DOHH2 (cell line): ENCODE measurements around the gene MRPL49.
"Not testable (repeated sequence)": the region's sequence is repeated elsewhere in the genome, so short reads cannot be mapped to it uniquely, and the experiment has no call there.

Source experiments
- H3F3A ChIP-seq: fragments of 200-600 bp; sonication (generic), shearing (Covaris generic); 2 replicates; pipeline ENCODE4 v1.6.0; 2016; ENCODE audit warnings: antibody characterized with exemption, mild to moderate bottlenecking; ENCODE audit not compliant: control insufficient read depth, insufficient read depth
- H3K27ac ChIP-seq: fragments of 200-600 bp; sonication (generic); 2 replicates; pipeline ENCODE4 v1.5.1; 2014; ENCODE audit warnings: low read depth, mild to moderate bottlenecking, low read length, moderate library complexity
- H3K27me3 ChIP-seq: fragments of 200-600 bp; sonication (generic); 2 replicates; pipeline ENCODE4 v1.6.1; 2014; ENCODE audit warnings: mild to moderate bottlenecking, low read length, mixed read lengths; ENCODE audit not compliant: control insufficient read depth
- H3K36me3 ChIP-seq: fragments of 200-600 bp; sonication (generic); 2 replicates; pipeline ENCODE4 v1.6.1; 2014; ENCODE audit warnings: mild to moderate bottlenecking, low read length, moderate library complexity, mixed read lengths; ENCODE audit not compliant: control insufficient read depth
- H3K4me1 ChIP-seq: fragments of 200-600 bp; sonication (generic); 2 replicates; pipeline ENCODE4 v1.6.1; 2014; ENCODE audit warnings: mild to moderate bottlenecking, low read length, mixed read lengths; ENCODE audit not compliant: control insufficient read depth
- H3K4me2 ChIP-seq: fragments of 200-600 bp; sonication (generic); 2 replicates; pipeline ENCODE4 v1.6.0; 2014; ENCODE audit warnings: mild to moderate bottlenecking, low read length, moderate library complexity
- H3K4me3 ChIP-seq: fragments of 200-600 bp; sonication (generic); 2 replicates; pipeline ENCODE4 v1.5.1; 2014; ENCODE audit warnings: mild to moderate bottlenecking, low read length, mixed read lengths
- H3K79me2 ChIP-seq: fragments of 200-600 bp; sonication (generic); 2 replicates; pipeline ENCODE4 v1.6.1; 2014; ENCODE audit warnings: mild to moderate bottlenecking, low read length, mixed read lengths; ENCODE audit not compliant: control insufficient read depth
- H3K9me2 ChIP-seq: fragments of 200-600 bp; sonication (generic); replicated peaks from 2 replicates; pipeline ENCODE4 v1.6.1; 2014; ENCODE audit warnings: mild to moderate bottlenecking, low read length, mixed read lengths; ENCODE audit not compliant: control insufficient read depth
- H3K9me3 ChIP-seq: fragments of 200-600 bp; sonication (generic); 2 replicates; pipeline ENCODE4 v1.6.1; 2014; ENCODE audit warnings: antibody characterized with exemption, low read length, mixed read lengths; ENCODE audit not compliant: control insufficient read depth, insufficient read depth
- H4K20me1 ChIP-seq: fragments of 200-600 bp; sonication (generic); 2 replicates; pipeline ENCODE4 v1.6.0; 2014; ENCODE audit warnings: low read depth, mild to moderate bottlenecking, antibody characterized with exemption, low read length, moderate library complexity; ENCODE audit not compliant: control insufficient read depth, insufficient read depth
- CTCF ChIP-seq: fragments of 200-600 bp; sonication (generic); IDR thresholded peaks from one replicate; pipeline ENCODE4 v1.5.1; 2014; ENCODE audit warnings: antibody characterized with exemption, mild to moderate bottlenecking, low read depth, low read length; ENCODE audit not compliant: poor library complexity, severe bottlenecking
- EZH2phosphoT487 ChIP-seq: fragments of 200-600 bp; sonication (generic); IDR thresholded peaks from 2 replicates; pipeline ENCODE4 v1.6.1; 2017; ENCODE audit warnings: borderline replicate concordance, mild to moderate bottlenecking, antibody characterized with exemption, low read length, moderate library complexity, mixed read lengths

The MRPL49 gene

DNA sequence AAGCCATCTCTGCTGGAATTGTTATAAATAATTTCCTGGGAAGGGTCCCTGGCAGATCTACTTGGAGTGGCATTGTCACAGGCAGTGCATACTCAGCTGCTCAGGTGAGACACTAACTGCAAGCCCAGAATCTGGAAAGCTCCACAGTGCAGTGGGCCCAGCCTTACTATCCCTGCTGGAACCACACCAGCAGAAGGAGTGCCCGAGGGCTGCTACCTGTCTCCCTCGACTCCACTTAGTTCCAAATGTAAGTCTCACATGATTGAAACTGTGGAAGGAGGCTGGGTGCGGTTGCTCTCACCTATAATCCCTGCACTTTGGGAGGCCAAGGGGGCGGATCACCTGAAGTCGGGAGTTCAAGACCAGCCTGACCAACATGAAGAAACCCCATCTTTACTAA lies 26.5 kb downstream of the MRPL49 start:
- Histone ChIP-seq H3K27ac (no peak overlapping the region), H3K9me3 (peaks cover 9% of the 10 kb centered on the region; the same call in 1 of the 2 replicates), H3K27me3 (no peaks in the 10 kb centered on the region), H3K4me3 (no peak overlapping the region), H3K4me1 (peaks cover 74% of the 10 kb centered on the region), H3K36me3 (no peaks in the 10 kb centered on the region), H3K9me2 (no peaks in the 10 kb centered on the region), H3K4me2 (no peak overlapping the region), H3F3A (peaks cover 25% of the 10 kb centered on the region), H3K79me2 (no peaks in the 10 kb centered on the region), H4K20me1 (no peaks in the 10 kb centered on the region)
- TF ChIP-seq EZH2phosphoT487 (no peak), CTCF (no peak)

- peaks cover 62% of the 10 kb centered on the region for H3K4me1 ChIP-seq
- H3F3A ChIP-seq, result peaks cover 26% of the 10 kb centered on the region
- H3K79me2 ChIP-seq, H3K4me2 ChIP-seq, H3K27me3 ChIP-seq, H4K20me1 ChIP-seq, H3K36me3 ChIP-seq, H3K9me2 ChIP-seq, H3K27ac ChIP-seq, H3K9me3 ChIP-seq, H3K4me3 ChIP-seq: not testable (repeated sequence)
Observed at GRCh38 chr11:65150131-65150508, 28.0 kb downstream of the MRPL49 start.

GRCh38 chr11:65150509-65151299 lies 28.6 kb downstream of the MRPL49 start:
- peaks cover 57% of the 10 kb centered on the region for H3K4me1 ChIP-seq
- H3K27ac ChIP-seq, result no peak overlapping the region; the same call in 1 of the 2 replicates
- no peaks in the 10 kb centered on the region for H3K79me2 ChIP-seq
- TF ChIP-seq EZH2phosphoT487 (no peak), CTCF (no peak)
- H3K27me3 ChIP-seq, result no peaks in the 10 kb centered on the region
- no peaks in the 10 kb centered on the region for H3K36me3 ChIP-seq
- no peaks in the 10 kb centered on the region for H3K9me2 ChIP-seq
- peak overlapping the region; percentile 3; the same call in 1 of the 2 replicates for H3K4me3 ChIP-seq
- H3K4me2 ChIP-seq, result peak overlapping the region; percentile 60
- peaks cover 25% of the 10 kb centered on the region for H3F3A ChIP-seq
- H3K9me3 ChIP-seq, result peaks cover 9% of the 10 kb centered on the region; the same call in 1 of the 2 replicates
- no peaks in the 10 kb centered on the region for H4K20me1 ChIP-seq

GRCh38 chr11:65151331-65151899 lies 29.3 kb downstream of the MRPL49 start:
- no peak overlapping the region for H3K27ac ChIP-seq
- no peaks in the 10 kb centered on the region for H3K79me2 ChIP-seq
- TF ChIP-seq EZH2phosphoT487, result no peak
- TF ChIP-seq CTCF, result no peak
- H3F3A ChIP-seq, result peaks cover 28% of the 10 kb centered on the region
- H3K4me2 ChIP-seq, result peak overlapping the region; percentile 60
- H3K27me3 ChIP-seq, result no peaks in the 10 kb centered on the region
- H3K36me3 ChIP-seq, result no peaks in the 10 kb centered on the region
- peaks cover 56% of the 10 kb centered on the region for H3K4me1 ChIP-seq
- H4K20me1 ChIP-seq, result no peaks in the 10 kb centered on the region
- peaks cover 9% of the 10 kb centered on the region; the same call in 1 of the 2 replicates for H3K9me3 ChIP-seq
- peak overlapping the region; percentile 3; the same call in 1 of the 2 replicates for H3K4me3 ChIP-seq
- H3K9me2 ChIP-seq, result no peaks in the 10 kb centered on the region
